Adrenal gland (tissue), 5 donors: Measurements from ENCODE around the gene TNIK.

Experiments used
- CTCF ChIP-seq, 6 experiments: fragments of 450-650 bp in 4 of 6; fragments of 200-600 bp in 2 of 6; sonication (generic) in 1 of 6; IDR thresholded peaks; 1 replicate in 5 of 6; 2 replicates in 1 of 6; pipeline versions ENCODE4 v1.5.1 to v1.8.0; 2016 to 2021; ENCODE audit warnings: antibody characterized with exemption in 6 of 6, mild to moderate bottlenecking in 2 of 6, moderate library complexity in 1 of 6
- POLR2A ChIP-seq, 2 donors: fragments of 450-650 bp; IDR thresholded peaks; one replicate each; pipeline ENCODE4 v1.6.1; 2017; ENCODE audit warnings: antibody characterized with exemption in 2 of 2, mild to moderate bottlenecking in 2 of 2, moderate library complexity in 1 of 2
- donor health status: DM: no; HTN: no; CAD: no.

- TF ChIP-seq CTCF (IDR thresholded peaks at IDR 0.05) (no peak), POLR2A (IDR thresholded peaks at IDR 0.05) (no peak)
These were observed 246.3 kb downstream of the TNIK start for GRCh38 chr3:171213907-171214306.
